Stimulated activated CD8-positive, alpha-beta memory T cell treated with anti-CD3 and anti-CD28 coated beads, Interleukin-15, amount 100 ng/mL, for 1 hour (primary cell): ENCODE results near the gene MYLIP.
"Not testable (repeated sequence)": the region's sequence is repeated elsewhere in the genome, so short reads cannot be mapped to it uniquely, and the experiment has no call there.

Experiments
- DNase-seq: peaks from one replicate; pipeline ENCODE4 v3.0.0-alpha.2; 2020; ENCODE audit warnings: low read depth

The MYLIP gene

GRCh38 chr6:16174416-16175078, 45.7 kb downstream of the MYLIP start:
- no peak for DNase-seq

GRCh38 chr6:16176600-16176999, 47.7 kb downstream of the MYLIP start:
- DNase-seq, result not testable (repeated sequence)

GRCh38 chr6:16177881-16178280, 49.0 kb downstream of the MYLIP start:
- no peak for DNase-seq

- DNase-seq, result no peak
These were observed 49.5 kb downstream of the MYLIP start for GRCh38 chr6:16178351-16178750.

DNA sequence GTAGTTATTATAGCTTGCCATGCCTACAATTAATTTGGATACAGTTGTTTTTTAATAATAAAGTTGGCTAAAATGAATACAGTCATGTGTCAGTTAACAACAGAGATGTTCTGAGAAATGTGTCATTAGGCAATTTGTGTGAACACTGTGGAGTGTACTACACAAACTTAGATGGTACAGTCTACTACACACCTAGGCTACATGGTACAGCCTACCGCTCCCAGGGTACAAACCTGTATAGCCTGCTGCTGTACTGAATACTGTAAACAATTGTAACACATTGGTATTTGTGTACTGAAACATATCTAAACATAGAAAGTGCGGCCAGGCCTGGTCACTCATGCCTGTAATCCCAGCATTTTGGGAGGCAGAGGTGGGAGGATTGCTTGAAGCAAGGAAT, 50.2 kb downstream of the MYLIP start:
- DNase-seq, result no peak

DNA sequence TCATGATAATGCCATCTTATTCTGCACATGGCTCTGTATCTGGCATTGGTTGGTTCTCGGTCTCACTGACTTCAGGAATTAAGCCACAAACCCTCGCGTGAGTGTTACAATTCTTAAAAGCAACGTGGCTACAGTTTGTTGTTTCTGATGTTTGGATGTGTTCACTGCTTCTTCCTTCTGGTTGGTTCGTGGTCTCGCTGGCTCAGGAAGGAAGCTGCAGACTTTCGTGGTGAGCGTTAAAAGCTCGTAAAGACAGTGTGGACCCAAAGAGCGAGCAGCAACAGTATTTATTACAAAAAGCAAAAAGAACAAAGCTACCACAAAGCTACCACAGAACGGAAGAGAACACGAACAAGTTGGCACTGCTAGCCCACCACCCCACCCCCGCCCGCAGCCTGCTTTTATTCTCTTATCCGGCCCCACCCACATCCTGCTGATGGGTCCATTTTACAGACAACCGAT, 51.1 kb downstream of the MYLIP start:
- DNase-seq, result no peak

DNA sequence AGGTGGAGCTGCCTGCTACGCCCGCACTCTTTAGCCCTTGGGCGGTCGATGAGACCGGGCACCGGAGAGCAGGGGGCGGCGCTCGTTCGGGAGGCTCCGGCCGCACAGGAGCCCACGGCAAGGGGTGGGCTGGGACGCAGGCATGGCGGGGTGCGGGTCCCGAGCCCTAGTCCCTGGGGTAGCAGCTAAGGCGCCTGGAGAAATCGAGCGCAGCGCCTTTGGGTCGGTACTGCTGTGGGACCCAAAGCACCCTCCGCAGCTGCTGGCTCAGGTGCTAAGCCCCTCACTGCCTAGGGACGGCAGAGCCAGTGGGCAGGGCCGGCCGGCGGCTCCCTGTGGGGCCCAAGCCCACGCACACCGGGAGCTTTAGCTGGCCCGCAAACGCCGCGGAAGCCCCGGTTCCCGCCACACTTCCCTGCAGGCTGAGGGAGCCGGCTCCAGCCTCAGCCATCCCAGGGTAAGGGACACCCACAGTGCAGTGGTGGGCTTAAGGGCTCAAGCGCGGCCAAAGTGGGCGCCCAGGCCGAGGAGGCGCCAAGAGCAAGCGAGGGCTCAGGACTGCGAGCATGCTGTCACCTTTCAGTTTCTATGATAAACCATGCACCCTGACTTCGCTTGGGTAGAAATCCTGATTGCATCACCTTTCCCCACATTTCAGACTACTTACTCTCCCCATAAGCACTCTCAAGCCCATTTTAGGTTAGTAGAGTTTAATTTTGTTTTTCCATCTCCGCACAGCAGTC, 52.0 kb downstream of the MYLIP start:
- DNase-seq, result no peak

- no peak for DNase-seq
These were observed 52.8 kb downstream of the MYLIP start for GRCh38 chr6:16181439-16182297.

GRCh38 chr6:16183187-16183664, 54.3 kb downstream of the MYLIP start:
- DNase-seq, result no peak

DNA sequence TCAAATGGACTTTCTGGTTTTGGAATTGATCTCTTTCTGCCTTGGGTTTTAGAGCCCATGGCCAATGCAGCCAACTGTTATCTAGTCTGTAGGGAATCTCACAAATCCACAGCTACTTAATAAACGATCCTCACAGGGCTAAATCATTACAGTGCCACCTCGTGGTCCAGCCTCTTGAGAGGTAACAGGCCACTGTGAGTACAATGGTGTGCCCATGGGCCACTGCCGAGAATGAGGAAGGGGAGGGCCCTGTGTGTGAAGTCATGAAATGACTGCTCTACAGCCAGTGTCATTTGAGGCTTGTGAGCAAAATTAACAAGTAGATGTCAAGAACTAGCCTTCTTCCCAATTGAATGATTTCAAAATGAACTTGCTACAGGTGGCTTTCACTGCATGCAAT, 55.2 kb downstream of the MYLIP start:
- no peak for DNase-seq

DNA sequence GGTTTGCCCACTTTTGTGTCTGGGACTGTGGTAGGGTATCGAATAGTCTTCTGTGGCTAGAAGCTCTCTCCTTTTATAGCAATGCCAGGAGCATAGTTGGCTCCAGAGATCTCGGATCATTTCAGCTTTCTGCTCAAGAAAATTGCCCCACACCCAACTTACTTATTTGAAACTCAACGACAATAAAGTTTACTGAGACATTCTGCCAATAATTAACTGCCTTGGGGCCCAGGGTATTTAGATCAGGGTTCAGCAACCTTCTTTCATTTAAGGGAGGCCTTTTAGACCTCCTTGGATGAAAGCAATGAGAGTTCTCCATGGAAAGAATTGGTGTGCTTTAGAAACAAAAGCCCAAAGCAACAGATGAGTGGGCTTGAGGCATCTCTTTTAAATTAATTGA, 55.7 kb downstream of the MYLIP start:
- DNase-seq, result no peak

- DNase-seq, result no peak
These were observed 58.3 kb downstream of the MYLIP start for GRCh38 chr6:16187176-16187575.

GRCh38 chr6:16190214-16190613, 61.3 kb downstream of the MYLIP start:
- DNase-seq, result no peak

DNA sequence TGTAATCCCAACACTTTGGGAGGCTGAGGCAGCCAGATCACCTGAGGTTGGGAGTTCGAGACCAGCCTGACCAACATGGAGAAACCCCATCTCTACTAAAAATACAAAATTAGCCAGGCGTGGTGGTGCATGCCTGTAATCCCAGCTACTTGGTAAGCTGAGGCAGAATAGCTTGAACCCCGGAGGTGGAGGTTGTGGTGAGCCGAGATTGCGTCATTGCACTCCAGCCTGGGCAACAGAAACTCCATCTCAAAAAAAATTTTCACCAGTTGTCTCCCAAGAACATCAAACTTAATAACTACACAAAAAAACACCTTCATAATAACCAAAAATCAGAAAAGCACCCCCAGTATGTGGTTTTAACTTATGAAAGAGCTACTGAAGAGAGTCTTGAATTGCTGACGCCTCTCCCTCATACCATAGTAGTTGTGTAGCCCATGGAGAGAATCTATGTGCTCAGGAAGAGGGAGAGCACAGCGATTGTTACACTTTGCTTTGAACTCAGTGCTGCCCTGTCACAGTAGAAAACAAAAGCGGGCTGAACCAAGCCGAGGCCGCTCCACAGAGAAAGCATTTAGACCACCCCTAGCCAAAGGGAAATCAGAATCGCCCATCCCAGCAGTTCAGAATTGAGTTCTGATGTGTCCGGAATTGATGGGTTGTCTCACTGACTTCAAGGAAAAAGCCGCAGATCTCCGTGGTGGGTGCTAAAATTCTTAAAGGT, 67.5 kb downstream of the MYLIP start:
- no peak for DNase-seq

DNA sequence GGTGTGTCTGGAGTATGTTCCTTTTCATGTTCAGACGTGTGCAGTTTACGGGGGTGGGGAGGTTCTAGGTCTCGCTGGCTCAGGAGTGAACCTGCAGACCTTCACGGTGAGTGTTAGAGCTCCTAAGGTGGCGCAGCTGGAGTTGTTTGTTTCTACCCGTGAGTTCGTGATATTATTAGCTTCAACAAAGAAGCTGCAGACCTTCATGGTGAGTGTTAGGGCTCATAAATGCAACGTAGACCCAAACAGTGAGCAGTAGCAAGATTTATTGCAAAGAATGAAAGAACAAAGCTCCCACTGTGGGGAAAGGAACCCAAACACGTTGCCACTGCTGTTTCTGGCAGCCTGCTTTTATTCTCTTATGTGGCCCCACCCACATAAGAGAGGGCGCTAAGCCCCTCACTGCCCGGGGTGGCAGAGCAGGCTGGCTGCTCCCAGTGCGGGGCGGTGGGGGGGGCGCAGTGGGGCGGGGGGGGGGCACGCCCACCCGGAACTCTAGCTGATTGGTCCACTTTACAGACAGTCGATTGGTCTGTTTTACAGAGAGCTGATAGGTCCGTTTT, 68.2 kb downstream of the MYLIP start:
- no peak for DNase-seq
